HG02970 (cell line): ENCODE data around the gene PLEK.
"Not testable (repeated sequence)": the region's sequence is repeated elsewhere in the genome, so short reads cannot be mapped to it uniquely, and the experiment has no call there.

Source experiments
- ATAC-seq: cut with Tn5 transposase; IDR thresholded peaks from one replicate; pipeline ENCODE4 v1.9.1; 2021; ENCODE audit warnings: mild to moderate bottlenecking, moderate library complexity, moderate number of reproducible peaks; ENCODE audit not compliant: unreplicated experiment, low FRiP score

The PLEK gene, protein sequence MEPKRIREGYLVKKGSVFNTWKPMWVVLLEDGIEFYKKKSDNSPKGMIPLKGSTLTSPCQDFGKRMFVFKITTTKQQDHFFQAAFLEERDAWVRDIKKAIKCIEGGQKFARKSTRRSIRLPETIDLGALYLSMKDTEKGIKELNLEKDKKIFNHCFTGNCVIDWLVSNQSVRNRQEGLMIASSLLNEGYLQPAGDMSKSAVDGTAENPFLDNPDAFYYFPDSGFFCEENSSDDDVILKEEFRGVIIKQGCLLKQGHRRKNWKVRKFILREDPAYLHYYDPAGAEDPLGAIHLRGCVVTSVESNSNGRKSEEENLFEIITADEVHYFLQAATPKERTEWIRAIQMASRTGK

DNA sequence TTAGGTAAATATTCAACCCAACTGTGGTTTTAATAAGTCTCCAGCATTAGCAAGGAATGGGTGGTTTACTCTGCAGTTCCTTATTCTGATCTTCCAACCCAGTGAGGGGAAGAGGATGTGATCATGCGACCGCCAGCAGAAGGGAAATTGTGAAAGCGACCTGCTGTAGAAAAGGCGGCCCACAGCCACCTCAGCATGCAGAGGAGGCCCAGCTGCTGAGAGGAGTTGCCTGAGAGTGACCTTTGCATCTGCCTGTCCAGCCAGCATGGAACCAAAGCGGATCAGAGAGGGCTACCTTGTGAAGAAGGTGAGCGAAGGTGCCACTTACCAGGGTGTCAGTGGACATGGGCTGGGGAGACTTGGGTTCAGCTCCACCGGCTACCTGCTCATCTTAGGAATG lies at the start of gene PLEK:
Gene PLEK (plus strand): TSS at position 196 of the 400 bp plus-strand sequence. CDS start 70 bp downstream, at position 266.
- peak; percentile 49 for ATAC-seq

DNA sequence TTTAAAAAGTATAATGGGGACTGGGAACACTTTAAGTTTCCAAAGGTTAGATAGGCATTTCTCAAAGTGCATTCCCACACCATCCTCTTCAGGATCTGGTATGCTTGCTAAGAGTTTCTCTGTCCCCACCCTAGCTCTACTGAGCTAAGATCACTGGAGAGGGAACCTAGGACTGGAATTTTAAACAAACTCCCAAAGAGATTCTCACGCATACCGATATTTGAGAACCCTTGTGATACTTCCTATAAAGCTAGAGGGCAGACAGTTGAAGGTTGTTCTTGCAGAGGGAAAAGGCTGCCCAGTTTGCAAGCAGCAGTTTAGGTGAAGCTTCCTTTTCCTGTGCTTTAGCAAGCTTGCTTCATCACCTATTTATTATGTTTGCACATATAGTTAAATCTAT lies 49.0 kb upstream of the PLEK start:
- no peak for ATAC-seq

DNA sequence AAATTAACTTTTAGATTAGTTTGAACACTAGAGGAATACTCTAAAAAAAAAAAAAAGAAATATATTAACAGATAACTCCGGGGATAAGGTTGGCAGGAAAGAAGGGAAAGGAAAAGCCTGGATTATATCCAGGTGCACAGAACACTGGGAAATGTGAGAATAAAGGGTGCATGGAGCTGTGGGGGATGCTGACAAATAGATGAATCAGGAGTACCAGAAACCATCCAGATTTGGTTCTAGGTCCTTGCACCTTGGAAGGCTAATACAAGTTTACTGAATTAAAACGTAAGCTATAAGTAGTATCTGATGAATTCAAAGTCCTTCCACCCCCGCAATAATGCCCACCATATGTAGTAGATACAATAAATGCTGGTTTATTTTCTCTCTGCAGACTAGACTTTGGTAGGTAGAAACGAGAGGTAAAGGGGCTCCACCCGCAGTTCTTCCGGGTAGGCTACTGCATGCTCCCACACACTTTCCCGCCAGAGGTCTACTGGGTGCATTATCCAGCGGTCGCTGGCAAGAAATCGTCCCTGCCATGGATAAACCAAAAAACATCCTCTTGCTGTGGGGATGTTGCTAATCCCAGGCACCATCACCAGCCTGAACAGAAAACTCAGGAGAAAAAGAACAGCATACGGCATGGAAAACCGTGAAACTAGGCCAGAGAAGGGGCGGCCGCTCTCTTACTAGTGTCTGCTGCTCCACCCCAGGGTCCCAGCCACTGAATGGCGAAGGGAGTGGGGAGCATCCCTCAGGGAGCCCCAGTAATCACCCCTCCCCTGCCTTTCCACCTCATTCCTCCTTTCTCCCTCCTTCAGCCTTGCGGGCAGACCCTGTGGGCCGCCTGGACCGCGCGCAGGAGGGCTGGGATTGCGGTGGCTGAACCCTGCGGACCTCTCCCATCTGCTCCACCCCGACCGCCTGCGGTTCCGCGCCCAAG lies 46.8 kb upstream of the PLEK start:
- no peak for ATAC-seq

DNA sequence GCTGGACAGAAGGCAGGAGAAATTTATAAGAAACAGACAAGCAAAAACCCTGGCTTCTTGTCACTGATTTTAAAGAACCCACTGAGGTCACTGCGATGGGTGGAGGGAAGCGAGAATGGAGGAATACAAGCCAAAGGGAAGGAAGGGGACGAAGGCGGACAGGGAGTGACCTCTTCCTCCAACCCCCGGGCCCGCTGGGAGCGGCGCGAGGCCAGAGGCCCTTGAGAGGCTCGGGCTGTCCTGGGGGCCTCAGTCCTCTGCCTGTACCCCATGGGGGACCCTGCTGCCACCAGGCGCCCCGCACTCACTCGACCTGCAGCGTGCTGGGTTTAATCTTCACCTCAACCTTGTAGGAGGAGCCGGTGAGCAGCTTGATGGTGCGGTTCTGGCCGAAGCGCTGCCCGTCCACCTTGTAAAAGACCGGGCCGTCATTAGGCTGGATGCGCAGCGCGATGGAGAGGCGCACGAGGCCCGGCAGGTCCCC lies 46.1 kb upstream of the PLEK start:
- no peak for ATAC-seq

DNA sequence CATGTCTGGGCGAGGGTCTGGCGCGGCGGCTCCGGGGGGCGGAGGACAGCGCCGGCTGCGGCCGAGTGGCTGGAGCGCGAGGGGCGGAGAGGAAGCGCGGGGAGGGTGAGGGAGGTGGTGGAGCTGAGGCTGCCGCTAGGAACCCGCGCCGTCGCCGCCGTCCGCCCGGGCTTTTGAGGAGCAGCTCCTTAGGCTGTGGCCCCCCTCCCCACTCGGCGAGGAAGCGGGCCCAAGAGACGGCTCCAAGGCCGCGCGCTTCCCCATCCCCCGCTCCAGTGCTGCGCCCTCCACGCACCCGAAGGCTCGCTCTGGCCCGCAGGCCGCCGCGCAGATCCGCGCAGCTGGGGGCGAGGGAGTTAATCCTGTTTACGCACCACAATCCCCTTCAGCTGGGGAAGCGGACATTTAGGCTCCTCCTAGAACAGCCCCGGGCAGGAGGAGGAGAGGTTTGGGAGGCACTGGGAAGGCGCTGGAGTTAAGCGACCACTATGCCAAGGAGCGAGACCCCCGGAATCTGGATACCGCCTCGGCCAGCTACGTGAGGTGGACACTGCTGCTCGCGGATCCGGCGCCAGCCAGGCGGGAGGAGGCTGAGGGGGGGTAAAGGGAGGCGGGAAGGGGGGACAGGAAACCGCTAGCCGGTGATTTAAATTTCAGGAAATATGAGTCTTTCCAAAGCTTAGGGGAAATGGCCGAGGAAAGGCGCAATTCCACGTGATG lies 45.5 kb upstream of the PLEK start, which contains the start of gene CNRIP1:
Gene CNRIP1 (minus strand): TSS at position 552 of the 720 bp plus-strand sequence. CDS start 549 bp downstream, at position 3.
- no peak for ATAC-seq

DNA sequence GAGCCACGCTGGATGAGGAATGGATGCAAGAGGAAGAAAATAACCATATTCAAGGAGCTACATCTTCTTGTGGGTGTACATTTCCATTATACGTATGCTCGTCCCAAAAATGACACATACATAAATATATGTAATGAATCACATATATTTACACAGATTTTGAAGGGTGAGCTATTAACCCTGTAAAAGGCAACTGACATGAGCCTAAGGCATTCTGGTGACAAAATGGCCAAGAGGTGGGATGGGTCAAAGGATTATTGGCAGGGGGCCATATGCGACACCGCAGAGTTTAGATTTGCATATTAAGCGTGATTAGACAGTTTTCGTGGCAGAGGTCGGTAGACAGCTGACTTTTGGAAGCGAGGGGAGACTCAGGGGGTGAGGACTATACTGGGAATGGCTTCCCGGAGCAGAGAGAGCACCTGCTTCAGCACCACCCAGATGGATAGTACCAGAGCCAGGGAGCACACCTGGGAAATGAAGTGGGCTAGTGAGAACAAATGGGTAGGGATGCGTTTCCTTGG lies 44.9 kb upstream of the PLEK start:
- no peak for ATAC-seq

DNA sequence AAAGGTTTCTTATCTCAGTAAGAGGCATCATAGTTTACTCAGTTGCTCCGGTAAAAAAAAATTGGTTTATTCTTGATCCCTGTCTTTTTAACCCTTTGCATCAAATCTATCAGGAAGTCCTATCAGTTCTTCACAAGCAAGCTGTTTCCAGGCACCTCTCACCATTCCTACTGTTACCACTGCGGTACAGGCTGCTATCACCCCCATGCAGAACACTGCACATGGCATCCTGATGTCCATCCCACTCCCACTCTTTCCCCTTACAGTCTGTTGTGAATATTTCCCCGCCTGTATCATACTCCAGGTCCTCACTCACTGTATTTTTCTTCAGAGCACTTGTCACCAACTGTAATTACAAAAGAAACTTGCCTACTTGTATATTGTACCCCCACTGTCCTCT lies 40.0 kb upstream of the PLEK start:
- no peak for ATAC-seq

DNA sequence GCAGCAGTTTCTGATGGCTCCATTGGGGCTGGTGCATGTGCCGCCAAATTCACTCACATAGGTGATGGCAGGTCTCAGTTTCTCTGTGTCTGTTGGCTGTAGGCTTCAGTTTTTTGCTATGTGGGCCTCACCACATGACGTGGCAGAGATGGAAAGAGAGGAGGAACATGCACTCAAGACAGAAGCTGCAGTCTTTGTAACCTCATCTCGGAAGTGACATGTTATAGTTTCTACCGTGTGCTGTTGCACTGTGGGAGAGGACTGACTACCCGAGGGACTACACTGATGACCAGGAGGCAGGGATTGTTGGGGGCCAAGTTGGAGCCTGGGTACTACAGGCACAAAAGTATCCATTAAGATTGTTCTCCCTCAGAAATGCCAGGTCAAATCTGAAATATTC lies 36.2 kb upstream of the PLEK start:
- ATAC-seq, result no peak

DNA sequence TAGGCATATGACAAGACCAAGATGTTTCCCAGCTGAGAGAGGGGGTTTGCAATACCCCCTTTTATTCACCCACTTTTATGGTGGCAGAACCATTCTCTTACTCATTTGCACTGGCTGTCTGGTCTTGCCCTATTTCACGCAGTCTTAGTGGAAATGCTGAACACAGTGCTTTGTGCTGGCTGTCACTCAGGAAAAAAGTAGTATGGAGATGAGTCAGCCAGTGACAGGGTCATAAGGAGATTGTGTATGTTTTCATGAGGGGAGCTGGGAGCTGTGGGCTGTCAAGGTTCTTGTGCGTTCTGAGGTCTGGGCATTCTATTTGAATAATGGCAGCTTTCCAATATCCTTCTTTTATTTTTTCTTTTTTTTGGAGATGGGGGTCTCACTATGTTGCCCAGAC lies 34.4 kb upstream of the PLEK start:
- ATAC-seq, result no peak

DNA sequence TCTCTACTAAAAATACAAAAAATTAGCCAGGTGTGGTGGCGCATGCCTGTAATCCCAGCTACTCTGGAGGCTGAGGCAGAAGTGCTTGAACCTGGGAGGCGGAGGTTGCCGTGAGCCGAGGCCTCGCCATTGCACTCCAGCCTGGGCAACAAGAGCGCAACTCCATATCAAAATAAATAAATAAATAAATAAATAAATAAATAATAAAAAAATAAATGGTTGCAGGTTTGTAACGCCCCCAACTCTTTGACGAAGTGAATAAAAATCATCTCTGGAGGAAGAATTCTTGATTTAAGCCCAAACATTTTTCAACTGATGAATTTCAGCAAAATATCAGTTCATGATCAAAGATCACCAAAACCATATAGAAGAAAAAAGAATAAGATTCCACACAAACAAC lies 32.1 kb upstream of the PLEK start:
- no peak for ATAC-seq

DNA sequence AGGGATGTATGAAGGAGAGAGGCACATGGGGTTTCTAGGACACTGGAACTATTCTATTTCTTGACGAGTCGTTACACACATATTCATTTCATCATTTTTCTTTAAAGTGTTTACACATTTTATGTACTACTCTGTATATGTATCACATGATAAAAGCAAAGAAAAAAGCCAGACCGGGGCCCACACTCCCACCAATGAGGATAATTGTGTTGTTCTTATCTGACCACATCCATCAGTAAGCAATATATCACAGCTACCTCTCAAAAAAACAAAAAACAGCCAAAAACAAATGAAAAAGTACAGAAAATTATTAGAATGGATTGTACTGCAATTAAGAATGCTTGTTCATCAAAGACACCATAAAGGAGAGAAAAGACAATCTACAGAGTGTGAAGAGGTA lies 31.2 kb upstream of the PLEK start:
- ATAC-seq, result no peak

DNA sequence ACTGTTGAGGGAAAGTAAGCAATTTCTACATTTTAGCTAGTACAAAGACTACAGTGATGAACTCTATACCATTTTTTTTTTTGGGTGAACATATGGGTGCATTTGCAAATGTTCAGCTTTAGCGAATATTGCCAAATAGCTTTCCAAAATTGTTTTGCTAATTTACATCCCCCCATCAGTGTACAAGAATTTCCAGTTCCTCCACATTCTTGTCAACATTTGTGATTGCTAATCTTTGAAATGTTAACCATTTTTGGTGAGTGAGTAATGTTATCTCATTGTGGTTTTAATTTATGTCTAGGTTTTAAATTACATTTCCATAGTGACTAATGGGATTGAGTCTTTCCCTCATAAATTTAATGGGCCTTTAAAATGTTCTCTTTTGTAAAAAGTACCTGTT lies 28.9 kb upstream of the PLEK start:
- no peak for ATAC-seq

DNA sequence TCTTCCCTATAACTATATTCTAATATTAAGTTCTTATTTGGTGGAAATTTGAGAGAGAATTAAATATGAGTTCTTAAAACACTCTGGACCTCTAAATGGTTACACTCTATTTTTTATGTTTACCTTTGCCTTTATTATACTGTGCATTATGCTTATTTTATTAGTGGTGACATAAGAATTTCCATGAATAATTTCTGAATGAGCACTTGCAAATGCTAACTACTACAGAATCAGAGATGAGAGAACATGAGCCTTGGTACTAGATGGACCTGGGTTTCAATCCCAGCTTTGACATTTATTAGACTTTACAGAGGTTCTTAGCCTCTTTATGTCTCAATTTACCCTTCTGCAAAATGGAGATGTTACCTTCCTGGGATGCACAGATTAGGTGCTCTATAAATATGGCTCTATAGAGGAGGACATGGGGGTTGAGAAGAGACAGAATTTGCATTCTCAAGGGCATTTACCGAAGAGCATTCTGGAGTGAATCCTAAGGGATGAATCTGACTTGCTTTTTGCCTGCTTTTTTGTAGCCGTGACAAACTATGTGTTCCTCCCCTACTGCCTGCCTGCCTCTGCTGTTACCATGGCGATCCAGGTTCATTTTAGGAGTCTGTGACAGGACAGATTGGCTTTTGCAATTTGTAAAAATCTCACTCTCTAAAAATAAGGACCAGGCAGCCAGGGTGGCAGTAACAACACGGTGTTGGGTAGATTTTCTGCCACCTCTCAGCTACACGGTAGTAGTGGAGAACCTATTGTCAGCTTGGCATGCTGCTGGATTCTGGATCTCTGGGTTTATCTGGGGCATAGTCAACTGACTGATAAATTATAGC lies 24.6 kb upstream of the PLEK start:
- no peak for ATAC-seq

DNA sequence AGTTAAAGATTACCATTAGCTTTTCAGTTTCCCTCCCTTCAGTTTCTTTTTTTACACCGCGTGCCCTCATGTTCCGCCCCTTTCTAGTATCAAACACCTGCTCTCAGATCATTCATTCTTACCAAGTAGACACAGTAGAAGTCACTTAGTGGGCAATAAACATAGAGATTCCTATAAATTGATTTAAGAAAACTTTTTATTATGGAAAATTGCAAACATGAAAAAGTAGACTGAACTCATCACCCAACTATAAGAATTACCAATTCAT lies 24.1 kb upstream of the PLEK start:
- no peak for ATAC-seq

DNA sequence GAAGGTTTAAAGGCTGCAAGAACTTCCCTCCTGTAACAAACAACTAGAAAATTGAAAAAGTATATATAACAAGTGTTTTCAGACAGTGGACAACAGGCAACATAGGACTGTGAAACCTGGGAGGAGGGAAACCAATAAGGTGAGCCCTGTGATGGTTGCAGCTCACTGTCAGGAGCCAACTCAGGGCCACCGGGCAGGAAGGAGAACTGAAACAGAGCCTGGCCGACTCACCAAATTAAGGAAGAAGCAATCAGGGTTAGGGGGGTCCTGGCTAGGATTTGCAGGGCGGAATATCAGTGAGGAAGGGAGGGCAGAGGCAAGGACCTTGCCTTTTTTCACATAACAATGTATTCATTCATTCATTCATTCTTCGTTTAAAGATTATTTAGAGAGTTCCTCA lies 23.5 kb upstream of the PLEK start:
- ATAC-seq, result no peak

DNA sequence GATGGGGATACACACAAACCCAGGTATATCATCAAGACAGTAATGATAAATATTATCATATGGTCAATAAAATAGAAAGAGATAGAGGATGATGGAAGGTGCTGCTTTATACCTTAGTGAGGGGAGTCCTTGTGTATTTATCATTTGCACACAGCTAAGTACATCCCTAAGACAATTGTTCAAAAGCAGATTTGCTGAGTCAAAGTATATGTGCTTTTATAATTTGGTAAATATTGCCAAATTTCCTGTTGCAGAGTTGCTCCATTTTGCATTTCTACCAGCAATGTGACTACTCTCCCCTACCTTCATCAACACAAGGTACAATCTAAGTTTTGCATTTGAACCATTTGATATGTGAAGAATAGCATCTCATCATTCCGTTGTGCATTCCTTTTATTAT lies 22.6 kb upstream of the PLEK start:
- no peak for ATAC-seq

DNA sequence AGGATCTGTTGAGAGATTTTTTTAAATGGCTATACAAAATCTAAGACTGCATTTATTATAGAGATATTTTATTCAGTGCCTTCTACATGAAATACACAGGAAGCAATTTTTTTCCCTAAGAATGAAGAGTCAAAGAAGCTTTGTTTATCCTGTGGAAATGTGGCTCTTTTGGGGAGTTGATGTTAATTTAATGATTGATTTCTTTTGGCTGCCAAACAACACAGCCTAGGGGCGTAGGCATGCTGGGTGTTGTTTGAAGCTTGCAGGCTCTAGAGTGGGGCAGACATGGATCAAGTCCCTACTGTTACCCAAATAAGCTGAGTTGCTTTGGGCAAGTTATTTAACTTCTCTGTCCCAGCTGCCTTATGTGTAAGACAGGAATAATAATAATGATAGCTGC lies 21.1 kb upstream of the PLEK start:
- no peak for ATAC-seq

DNA sequence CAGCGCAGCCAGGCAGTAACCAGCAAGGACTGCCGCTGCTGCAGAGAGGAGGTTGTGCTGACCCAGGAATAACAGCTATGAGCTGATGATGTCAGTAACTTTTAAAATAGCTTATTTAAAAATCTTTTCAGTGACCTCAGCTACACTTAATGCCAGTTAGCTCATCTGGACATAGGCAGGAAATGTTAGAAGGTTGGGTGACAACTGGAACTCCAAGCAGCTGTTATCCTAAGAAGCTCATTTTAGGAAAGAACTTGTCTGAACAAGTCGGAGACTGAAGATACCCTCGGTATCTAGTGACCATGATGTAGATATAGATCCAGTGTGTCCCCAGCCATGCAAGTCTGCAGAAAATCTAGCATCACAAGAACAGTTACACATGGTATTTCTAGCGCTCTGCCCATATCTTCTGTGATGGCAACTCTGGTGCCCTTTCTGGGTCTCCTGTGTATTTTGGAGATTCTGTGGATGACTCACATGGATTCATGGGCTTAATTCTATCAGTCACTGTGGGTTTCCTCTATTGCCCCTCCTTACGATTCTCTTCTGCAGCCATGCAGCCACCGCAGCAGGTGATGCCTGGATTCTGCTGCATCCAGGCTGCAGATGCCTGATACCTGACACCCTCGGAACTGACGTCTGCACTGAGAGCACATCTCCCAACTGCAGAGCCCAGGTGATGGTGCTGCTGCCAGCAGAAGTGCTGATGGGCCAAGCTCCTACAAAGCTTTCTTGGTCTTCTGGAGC lies 19.8 kb upstream of the PLEK start:
- ATAC-seq, result no peak

DNA sequence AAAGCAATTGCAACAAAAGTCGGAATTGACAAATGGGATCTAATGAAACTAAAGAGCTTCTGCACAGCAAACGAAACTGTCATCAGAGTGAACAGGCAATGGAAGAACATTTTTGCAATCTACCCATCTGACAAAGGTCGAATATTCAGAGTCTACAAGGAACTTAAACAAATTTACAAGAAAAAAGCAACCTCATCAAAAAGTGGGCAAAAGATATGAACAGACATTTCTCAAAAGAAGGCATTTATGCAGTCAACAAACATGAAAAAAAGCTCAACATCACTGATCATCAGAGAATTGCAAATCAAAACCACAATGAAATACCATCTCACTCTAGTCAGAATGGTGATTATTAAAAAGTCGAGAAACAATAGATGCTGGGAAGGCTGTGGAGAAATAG lies 16.0 kb upstream of the PLEK start:
- not testable (repeated sequence) for ATAC-seq
